ENCODE data around the gene UGT1A10. TPM values are rescaled to one million over a fixed set of nuclear protein-coding genes. Genes with fewer than 3 reads are reported as not detected.

The UGT1A10 gene
- total RNA-seq, 1 experiment from 2014 or later: not detected

DNA sequence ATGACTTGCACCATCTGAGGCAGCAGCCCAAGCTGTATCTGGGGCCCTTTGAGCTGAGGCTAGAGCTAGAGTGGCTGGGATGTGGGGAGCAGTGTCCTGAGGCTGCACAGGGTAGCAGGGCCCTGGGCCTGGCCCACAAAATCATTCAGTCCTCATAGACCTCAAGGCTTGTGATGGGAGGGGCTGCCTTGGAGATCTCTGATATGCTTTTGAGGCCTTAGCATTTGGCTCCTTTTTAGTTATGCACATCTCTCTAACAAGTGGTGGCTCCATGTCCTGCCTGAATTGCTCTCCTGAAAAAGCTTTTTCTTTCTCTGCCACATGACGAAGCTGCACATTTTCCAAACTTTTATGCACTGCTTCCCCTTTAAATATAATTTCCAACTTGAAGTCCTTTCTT is 30.6 kb upstream of the UGT1A10 start:
- H2BK20ac ChIP-seq (ENCODE audit: low read depth, low read length, poor library complexity, severe bottlenecking): no peak overlapping the region
- no peak overlapping the region for H4K91ac ChIP-seq (ENCODE audit: insufficient read length, low read depth, low read length)
- H4K8ac ChIP-seq (replicated peaks; ENCODE audit: insufficient read length, low read depth, low read length): no peak overlapping the region
- H2BK120ac ChIP-seq (ENCODE audit: low read depth, low read length, poor library complexity, severe bottlenecking): no peak overlapping the region
- Mint-ChIP-seq H3K4me1 (no peaks in the 10 kb centered on the region), H3K9me3 (peaks cover 9 to 11% of the 10 kb centered on the region in 2 experiments; a peak in 4 of 5 replicates), H3K27me3 (ENCODE audit: low read depth) (no peaks in the 10 kb centered on the region; the same call in none of the 2 replicates), H3K36me3 (ENCODE audit: insufficient read depth in 1 of 3, low read depth in 3 of 3) (no peaks in the 10 kb centered on the region; a peak in 2 of 7 replicates), H3K27ac (no peak overlapping the region), H3K4me3 (no peak overlapping the region)
- H2BK12ac ChIP-seq (ENCODE audit: insufficient read length, low read depth, low read length): no peak overlapping the region
- H3T11ph ChIP-seq (ENCODE audit: low read length): no peak overlapping the region
- no peaks in the 10 kb centered on the region for H3K9me3 ChIP-seq (ENCODE audit: control insufficient read depth, low read depth, low read length)
- TF ChIP-seq, protein P1, sequence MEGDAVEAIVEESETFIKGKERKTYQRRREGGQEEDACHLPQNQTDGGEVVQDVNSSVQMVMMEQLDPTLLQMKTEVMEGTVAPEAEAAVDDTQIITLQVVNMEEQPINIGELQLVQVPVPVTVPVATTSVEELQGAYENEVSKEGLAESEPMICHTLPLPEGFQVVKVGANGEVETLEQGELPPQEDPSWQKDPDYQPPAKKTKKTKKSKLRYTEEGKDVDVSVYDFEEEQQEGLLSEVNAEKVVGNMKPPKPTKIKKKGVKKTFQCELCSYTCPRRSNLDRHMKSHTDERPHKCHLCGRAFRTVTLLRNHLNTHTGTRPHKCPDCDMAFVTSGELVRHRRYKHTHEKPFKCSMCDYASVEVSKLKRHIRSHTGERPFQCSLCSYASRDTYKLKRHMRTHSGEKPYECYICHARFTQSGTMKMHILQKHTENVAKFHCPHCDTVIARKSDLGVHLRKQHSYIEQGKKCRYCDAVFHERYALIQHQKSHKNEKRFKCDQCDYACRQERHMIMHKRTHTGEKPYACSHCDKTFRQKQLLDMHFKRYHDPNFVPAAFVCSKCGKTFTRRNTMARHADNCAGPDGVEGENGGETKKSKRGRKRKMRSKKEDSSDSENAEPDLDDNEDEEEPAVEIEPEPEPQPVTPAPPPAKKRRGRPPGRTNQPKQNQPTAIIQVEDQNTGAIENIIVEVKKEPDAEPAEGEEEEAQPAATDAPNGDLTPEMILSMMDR (conservative IDR thresholded peaks at IDR 0.05): no peak
- H2AFZ ChIP-seq (ENCODE audit: low read length): no peak overlapping the region
- no peak overlapping the region for H3K4me2 ChIP-seq (ENCODE audit: insufficient read depth, insufficient read length, low read length)
- H4K5ac ChIP-seq (ENCODE audit: insufficient read length, low read depth, low read length): no peak overlapping the region
- no CpG with 5 or more reads among the region's 1 CpG for WGBS (ENCODE audit: extremely low coverage, insufficient read length, low lambda C conversion rate)
- no peak overlapping the region for H3K4ac ChIP-seq (ENCODE audit: low read depth, low read length)
- no peak overlapping the region for H3K18ac ChIP-seq (ENCODE audit: insufficient read length, low read depth, low read length)
- H3K9ac ChIP-seq (ENCODE audit: extremely low read depth, insufficient read length, low read length): no peak overlapping the region
- H3K23me2 ChIP-seq (ENCODE audit: insufficient read length, low read depth, low read length, poor library complexity, severe bottlenecking): no peaks in the 10 kb centered on the region
- no peak overlapping the region for H2BK5ac ChIP-seq (ENCODE audit: insufficient read length, low read length)
- no peak overlapping the region for H3K56ac ChIP-seq (ENCODE audit: insufficient read length, low read depth, low read length)
- H3K79me2 ChIP-seq (ENCODE audit: insufficient read depth, low read length): no peaks in the 10 kb centered on the region
- H2BK15ac ChIP-seq (ENCODE audit: low read depth, low read length): no peak overlapping the region
- no peaks in the 10 kb centered on the region for H3K79me1 ChIP-seq (ENCODE audit: insufficient read depth, low read depth, low read length, poor library complexity, severe bottlenecking)
- no peak overlapping the region for H3K23ac ChIP-seq (ENCODE audit: insufficient read length, low read depth, low read length)
- H3K27ac ChIP-seq (ENCODE audit: insufficient read length, low read depth, low read length): no peak overlapping the region
- H4K20me1 ChIP-seq (ENCODE audit: control insufficient read depth, insufficient read depth, insufficient read length): no peaks in the 10 kb centered on the region
- no peak overlapping the region for H2AK5ac ChIP-seq (ENCODE audit: insufficient read length, low read length)
- no peak for DNase-seq
- no peak overlapping the region for H3K14ac ChIP-seq (ENCODE audit: insufficient read depth, low read length)
- H3K4me1 ChIP-seq (ENCODE audit: insufficient read depth, low read length): no peaks in the 10 kb centered on the region
- H3K27me3 ChIP-seq (ENCODE audit: insufficient read depth, low read length): no peaks in the 10 kb centered on the region
